ENCODE measurements around the gene PHKG2.

PHKG2 gene

DNA sequence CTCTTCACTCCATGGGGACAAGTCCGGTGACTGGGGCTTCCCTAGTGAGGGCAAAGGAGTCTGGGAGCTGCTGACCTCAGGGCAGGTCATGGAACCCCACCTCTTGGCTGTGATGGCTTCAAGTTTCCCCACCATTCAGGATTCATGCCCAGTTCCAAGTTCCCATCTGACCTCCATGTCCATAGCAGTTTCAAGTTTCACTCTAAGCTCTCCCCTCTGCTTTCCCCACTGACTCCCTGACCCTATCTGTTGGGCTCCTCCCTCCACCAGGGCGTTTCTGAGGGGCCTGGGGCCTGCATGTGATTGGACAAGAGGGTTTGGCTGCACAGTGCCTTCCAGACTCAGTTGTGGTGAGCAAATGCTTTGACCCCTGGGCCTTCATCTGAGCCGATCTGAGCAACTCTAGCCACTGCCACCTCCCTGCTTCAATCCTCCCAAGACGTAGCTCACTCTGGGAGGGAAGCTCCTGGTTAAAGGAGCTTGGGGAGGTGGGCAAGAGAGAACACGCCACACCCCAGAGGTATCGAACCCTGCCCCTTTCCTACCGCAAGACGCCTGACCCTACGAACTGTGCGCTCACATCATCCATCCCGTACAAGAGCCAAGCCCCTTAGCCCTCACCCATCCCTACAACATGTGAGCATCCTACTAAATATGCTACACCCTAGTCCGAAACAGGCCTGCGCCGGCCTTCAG, 30.5 kb downstream of the PHKG2 start:
- DNase-seq (ENCODE audit: low spot score), result no peak
- TF ChIP-seq, protein P1, sequence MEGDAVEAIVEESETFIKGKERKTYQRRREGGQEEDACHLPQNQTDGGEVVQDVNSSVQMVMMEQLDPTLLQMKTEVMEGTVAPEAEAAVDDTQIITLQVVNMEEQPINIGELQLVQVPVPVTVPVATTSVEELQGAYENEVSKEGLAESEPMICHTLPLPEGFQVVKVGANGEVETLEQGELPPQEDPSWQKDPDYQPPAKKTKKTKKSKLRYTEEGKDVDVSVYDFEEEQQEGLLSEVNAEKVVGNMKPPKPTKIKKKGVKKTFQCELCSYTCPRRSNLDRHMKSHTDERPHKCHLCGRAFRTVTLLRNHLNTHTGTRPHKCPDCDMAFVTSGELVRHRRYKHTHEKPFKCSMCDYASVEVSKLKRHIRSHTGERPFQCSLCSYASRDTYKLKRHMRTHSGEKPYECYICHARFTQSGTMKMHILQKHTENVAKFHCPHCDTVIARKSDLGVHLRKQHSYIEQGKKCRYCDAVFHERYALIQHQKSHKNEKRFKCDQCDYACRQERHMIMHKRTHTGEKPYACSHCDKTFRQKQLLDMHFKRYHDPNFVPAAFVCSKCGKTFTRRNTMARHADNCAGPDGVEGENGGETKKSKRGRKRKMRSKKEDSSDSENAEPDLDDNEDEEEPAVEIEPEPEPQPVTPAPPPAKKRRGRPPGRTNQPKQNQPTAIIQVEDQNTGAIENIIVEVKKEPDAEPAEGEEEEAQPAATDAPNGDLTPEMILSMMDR (IDR thresholded peaks at IDR 0.05; ENCODE audit: extremely low read depth, insufficient read depth, missing control alignments), result no peak
- in situ Hi-C loops (cut with MboI; ENCODE audit: low pct_unique_long_range_greater_than_20kb, low sequenced_read_pairs, unreplicated experiment), result no loop called here

DNA sequence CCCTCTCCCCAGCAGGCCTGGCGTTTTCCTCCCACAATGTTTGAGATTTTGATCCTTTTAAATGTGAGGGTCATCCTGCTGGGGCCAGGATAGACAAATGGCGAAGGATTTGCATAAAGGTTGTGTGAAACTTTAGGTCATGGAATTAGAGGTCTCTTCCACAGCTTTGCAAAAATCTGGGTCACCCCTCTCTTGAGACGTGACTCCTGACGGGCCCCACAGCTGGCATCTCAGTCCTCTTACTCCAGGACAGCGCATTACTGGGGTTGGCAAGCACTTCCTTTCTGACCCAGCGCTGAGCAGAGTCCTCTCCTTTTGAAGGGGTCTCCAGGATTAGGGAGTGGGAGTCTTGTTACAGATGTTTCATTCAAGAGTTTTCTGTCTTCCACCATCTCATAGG, 31.4 kb downstream of the PHKG2 start:
- in situ Hi-C loops (cut with MboI; ENCODE audit: low pct_unique_long_range_greater_than_20kb, low sequenced_read_pairs, unreplicated experiment), result no loop called here

DNA sequence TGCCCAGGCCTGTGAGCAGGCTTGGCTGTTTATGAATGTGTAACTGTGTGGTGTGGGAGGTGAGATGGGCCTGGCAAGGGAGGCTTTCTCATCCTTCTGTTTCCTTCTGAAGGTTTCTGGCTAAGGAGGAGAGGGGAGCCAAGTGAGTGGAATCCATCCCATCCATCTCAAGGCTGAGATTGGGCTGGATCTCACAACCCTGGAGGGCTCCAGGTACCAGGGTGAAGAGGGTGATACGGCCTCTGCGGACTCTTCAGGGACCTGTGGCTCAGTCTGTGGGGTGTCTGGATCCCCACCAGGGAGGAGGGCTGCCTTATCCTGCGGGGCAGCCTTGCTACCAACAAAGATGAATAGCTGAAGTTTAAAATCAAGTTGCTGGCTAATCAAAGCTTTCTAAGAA, 31.8 kb downstream of the PHKG2 start:
- TF ChIP-seq, protein P1 (IDR thresholded peaks at IDR 0.05; ENCODE audit: extremely low read depth, insufficient read depth, missing control alignments), result no peak
- in situ Hi-C loops (cut with MboI; ENCODE audit: low pct_unique_long_range_greater_than_20kb, low sequenced_read_pairs, unreplicated experiment), result no loop called here
- no peak for DNase-seq (ENCODE audit: low spot score)

More for the DNA sequence above, 31.4 kb downstream of the PHKG2 start:
- DNase-seq (ENCODE audit: low spot score), result no peak
- TF ChIP-seq, protein P1 (IDR thresholded peaks at IDR 0.05; ENCODE audit: extremely low read depth, insufficient read depth, missing control alignments), result no peak

DNA sequence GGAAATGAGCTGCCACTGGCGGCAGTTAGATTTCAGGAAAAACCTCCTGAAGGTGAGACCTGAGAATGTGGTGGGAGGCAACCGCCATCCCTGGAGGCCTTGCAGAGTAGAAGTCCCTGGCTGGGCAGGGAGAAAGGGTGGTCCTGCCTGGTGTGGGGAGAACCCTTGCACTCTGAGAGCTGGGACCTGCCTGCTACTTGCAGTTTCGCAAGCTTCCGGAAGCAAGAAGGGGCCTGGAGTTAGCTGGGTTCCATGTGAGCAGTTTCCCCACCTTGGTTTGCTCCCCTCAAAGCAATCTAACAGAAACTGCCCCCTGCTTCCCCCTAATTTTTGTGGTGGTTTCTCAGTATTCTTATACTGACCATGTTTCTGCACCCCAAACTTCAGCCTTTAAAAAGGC, 32.3 kb downstream of the PHKG2 start:
- DNase-seq (ENCODE audit: low spot score), result no peak
- in situ Hi-C loops (cut with MboI; ENCODE audit: low pct_unique_long_range_greater_than_20kb, low sequenced_read_pairs, unreplicated experiment), result no loop called here
- TF ChIP-seq, protein P1 (IDR thresholded peaks at IDR 0.05; ENCODE audit: extremely low read depth, insufficient read depth, missing control alignments), result no peak

DNA sequence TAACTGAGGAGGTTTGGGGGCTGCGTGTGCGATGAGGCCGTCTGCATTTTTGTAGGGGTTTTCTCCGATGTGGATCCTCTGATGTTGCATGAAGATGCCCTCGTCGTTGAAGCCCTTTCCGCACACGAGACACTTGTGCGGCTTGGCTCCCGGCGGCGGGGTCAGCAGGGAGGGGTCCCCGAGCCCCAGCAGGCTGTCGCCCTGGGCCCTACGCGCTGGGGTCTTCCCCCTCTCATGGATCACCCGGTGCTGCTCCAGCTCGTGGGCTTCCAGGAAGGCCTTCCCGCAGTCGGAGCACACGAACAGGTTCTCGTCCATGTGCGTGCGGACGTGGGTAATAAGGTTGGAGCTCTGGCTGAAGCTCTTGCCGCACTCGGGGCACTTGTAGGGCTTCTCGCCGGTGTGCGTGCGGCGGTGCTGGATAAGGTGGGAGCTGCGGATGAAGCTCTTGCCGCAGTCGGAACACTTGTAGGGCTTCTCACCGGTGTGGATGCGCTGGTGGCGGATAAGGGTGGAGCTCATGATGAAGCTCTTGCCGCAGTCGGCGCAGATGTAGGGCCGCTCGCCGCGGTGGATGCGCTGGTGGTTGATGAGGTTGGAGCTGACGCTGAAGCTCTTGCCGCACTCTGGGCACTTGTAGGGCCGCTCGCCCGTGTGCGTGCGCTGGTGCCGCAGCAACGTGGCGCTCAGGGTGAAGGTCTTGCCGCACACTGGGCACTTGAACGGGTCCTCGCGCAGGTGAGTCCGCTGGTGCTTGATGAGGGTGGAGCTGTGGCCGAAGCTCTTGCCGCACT, 34.5 kb downstream of the PHKG2 start:
- in situ Hi-C loops (cut with MboI; ENCODE audit: low pct_unique_long_range_greater_than_20kb, low sequenced_read_pairs, unreplicated experiment), result no loop called here
- no peak for DNase-seq (ENCODE audit: low spot score)
- TF ChIP-seq, protein P1 (IDR thresholded peaks at IDR 0.05; ENCODE audit: extremely low read depth, insufficient read depth, missing control alignments), result no peak

DNA sequence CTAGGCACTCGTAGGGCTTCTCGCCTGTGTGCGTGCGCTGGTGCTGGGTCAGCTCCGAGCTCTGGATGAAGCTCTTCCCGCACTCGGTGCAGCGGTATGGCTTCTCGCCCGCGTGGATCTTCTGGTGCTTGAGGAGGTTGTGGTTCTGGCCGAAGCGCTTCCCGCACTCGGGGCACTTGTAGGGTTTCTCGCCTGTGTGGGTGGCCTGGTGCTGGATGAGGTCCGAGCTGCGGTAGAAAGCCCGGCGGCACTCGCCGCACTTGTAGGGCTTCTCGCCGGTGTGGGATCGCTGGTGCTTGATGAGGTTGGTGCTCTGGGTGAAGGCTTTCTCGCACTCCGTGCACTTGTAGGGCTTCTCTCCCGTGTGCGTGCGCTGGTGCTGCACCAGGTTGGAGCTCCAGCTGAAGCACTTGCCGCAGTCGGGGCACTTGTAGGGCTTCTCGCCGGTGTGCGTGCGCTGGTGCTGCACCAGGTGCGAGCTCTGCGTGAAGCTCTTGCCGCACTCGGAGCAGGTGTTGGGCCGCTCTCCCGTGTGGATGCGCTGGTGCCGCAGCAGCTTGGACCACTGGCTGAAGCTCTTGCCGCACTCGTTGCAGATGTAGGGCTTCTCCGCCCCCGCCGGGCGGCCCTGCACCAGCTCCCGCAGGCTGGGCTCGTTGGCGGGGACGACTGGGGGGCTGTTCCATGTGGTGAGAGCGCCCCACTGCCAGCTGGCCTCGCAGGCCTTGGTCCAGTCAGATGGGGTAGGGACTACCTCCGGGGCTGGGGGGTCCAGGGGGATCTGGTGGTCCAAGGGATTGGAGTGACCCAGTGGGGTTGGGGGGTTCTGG, 35.3 kb downstream of the PHKG2 start:
- DNase-seq (ENCODE audit: low spot score), result no peak
- TF ChIP-seq, protein P1 (IDR thresholded peaks at IDR 0.05; ENCODE audit: extremely low read depth, insufficient read depth, missing control alignments), result no peak
- in situ Hi-C loops (cut with MboI; ENCODE audit: low pct_unique_long_range_greater_than_20kb, low sequenced_read_pairs, unreplicated experiment), result no loop called here

Measured in GM13977 (cell line).